ENCODE results near the gene LHFPL6. TPM values are rescaled to one million over a fixed set of nuclear protein-coding genes. Genes with fewer than 3 reads are reported as not detected.

Gene LHFPL6
- total RNA-seq, 1 experiment from 2014 or later = 3.6 TPM

- H3K4me3 Mint-ChIP-seq (ENCODE audit: unreplicated experiment) = no peak overlapping the region
- no TSS peak for BruUV-seq (replicated peaks)
- TF ChIP-seq, protein P1, sequence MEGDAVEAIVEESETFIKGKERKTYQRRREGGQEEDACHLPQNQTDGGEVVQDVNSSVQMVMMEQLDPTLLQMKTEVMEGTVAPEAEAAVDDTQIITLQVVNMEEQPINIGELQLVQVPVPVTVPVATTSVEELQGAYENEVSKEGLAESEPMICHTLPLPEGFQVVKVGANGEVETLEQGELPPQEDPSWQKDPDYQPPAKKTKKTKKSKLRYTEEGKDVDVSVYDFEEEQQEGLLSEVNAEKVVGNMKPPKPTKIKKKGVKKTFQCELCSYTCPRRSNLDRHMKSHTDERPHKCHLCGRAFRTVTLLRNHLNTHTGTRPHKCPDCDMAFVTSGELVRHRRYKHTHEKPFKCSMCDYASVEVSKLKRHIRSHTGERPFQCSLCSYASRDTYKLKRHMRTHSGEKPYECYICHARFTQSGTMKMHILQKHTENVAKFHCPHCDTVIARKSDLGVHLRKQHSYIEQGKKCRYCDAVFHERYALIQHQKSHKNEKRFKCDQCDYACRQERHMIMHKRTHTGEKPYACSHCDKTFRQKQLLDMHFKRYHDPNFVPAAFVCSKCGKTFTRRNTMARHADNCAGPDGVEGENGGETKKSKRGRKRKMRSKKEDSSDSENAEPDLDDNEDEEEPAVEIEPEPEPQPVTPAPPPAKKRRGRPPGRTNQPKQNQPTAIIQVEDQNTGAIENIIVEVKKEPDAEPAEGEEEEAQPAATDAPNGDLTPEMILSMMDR (IDR thresholded peaks at IDR 0.05; ENCODE audit: insufficient read depth in 1 of 2, low read depth in 1 of 2, low read length in 1 of 2, severe bottlenecking in 1 of 2, unreplicated experiment in 1 of 2) = no peak
- intact Hi-C loops (cut with micrococcal nuclease; ENCODE audit: unreplicated experiment) = no loop called here
- H3K27me3 ChIP-seq (replicated peaks; ENCODE audit: control insufficient read depth, insufficient read depth, low read length) = no peaks in the 10 kb centered on the region
- H3K4me3 ChIP-seq (ENCODE audit: low read depth, low read length) = no peak overlapping the region
- no peaks in the 10 kb centered on the region for H3K4me1 Mint-ChIP-seq (ENCODE audit: low read depth, unreplicated experiment)
- H3K4me1 ChIP-seq = no peaks in the 10 kb centered on the region
- H3K36me3 Mint-ChIP-seq (ENCODE audit: insufficient read depth, unreplicated experiment) = no peaks in the 10 kb centered on the region
- no peaks in the 10 kb centered on the region for H3K9me3 ChIP-seq
- no peaks in the 10 kb centered on the region for H3K9me3 Mint-ChIP-seq (ENCODE audit: unreplicated experiment)
- ChIA-PET POLR2A (no interaction called here), CTCF (no interaction called here)
- no peaks in the 10 kb centered on the region for H3K36me3 ChIP-seq (ENCODE audit: control insufficient read depth, insufficient read depth, low read length)
- H3K27ac Mint-ChIP-seq (ENCODE audit: unreplicated experiment) = no peak overlapping the region
- H3K27me3 Mint-ChIP-seq (ENCODE audit: insufficient read depth, unreplicated experiment) = peaks cover 14% of the 10 kb centered on the region
- DNase-seq = no peak
Observed at GRCh38 chr13:39530916-39531315, 72.1 kb downstream of the LHFPL6 start.

GRCh38 chr13:39528661-39528980 lies 74.4 kb downstream of the LHFPL6 start:
- intact Hi-C loops (cut with micrococcal nuclease; ENCODE audit: unreplicated experiment) = no loop called here
- Mint-ChIP-seq H3K36me3 (ENCODE audit: insufficient read depth, unreplicated experiment) (no peaks in the 10 kb centered on the region), H3K4me1 (ENCODE audit: low read depth, unreplicated experiment) (no peaks in the 10 kb centered on the region), H3K9me3 (ENCODE audit: unreplicated experiment) (no peaks in the 10 kb centered on the region), H3K27me3 (ENCODE audit: insufficient read depth, unreplicated experiment) (peaks cover 20% of the 10 kb centered on the region), H3K4me3 (ENCODE audit: unreplicated experiment) (no peak overlapping the region), H3K27ac (ENCODE audit: unreplicated experiment) (no peak overlapping the region)
- H3K4me3 ChIP-seq (ENCODE audit: low read depth, low read length) = no peak overlapping the region
- H3K27me3 ChIP-seq (replicated peaks; ENCODE audit: control insufficient read depth, insufficient read depth, low read length) = no peaks in the 10 kb centered on the region
- ChIA-PET CTCF (no interaction called here), POLR2A (no interaction called here)
- DNase-seq = no peak
- no peaks in the 10 kb centered on the region for H3K9me3 ChIP-seq
- BruUV-seq (replicated peaks) = no TSS peak
- TF ChIP-seq, protein P1 (IDR thresholded peaks at IDR 0.05; ENCODE audit: insufficient read depth in 1 of 2, low read depth in 1 of 2, low read length in 1 of 2, severe bottlenecking in 1 of 2, unreplicated experiment in 1 of 2) = no peak
- no peaks in the 10 kb centered on the region for H3K4me1 ChIP-seq
- no peaks in the 10 kb centered on the region for H3K36me3 ChIP-seq (ENCODE audit: control insufficient read depth, insufficient read depth, low read length)

DNA sequence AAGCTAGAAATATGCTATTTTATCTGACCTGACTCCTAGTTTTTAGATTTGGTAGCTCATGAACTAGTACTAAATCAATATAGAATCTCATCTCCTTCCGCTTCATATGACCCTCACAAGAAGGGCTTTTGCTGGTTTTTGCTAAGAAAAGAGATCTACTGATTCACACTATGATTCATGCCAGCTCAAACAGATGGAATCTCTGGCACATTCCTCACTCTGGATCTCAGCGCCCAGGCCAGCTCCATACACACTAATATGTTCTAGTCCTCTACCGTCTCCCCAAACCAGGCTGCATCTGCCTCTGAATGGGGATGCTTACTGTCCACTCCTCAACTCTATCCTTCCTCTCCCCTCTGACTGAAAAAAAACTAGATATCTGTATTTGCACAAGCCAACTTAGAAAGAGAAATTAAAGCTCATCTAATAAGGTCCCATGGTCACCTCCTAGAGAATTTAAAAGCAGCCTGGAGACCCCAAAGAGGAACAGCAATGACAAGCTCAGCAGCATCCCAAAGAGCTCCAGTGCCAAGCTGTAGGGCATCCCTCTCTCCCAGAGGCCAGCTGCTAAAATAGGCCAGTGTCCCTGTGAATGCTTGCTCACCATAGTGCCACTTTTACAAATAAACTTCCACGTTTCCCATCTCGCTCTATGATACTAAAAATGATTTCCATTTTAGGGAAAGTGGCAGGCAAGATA lies 74.9 kb downstream of the LHFPL6 start:
- Mint-ChIP-seq H3K4me3 (ENCODE audit: unreplicated experiment) (no peak overlapping the region), H3K27me3 (ENCODE audit: insufficient read depth, unreplicated experiment) (peaks cover 20% of the 10 kb centered on the region), H3K4me1 (ENCODE audit: low read depth, unreplicated experiment) (no peaks in the 10 kb centered on the region), H3K27ac (ENCODE audit: unreplicated experiment) (no peak overlapping the region), H3K36me3 (ENCODE audit: insufficient read depth, unreplicated experiment) (no peaks in the 10 kb centered on the region), H3K9me3 (ENCODE audit: unreplicated experiment) (no peaks in the 10 kb centered on the region)
- Histone ChIP-seq H3K4me1 (no peaks in the 10 kb centered on the region), H3K27me3 (replicated peaks; ENCODE audit: control insufficient read depth, insufficient read depth, low read length) (no peaks in the 10 kb centered on the region), H3K36me3 (ENCODE audit: control insufficient read depth, insufficient read depth, low read length) (no peaks in the 10 kb centered on the region), H3K4me3 (ENCODE audit: low read depth, low read length) (no peak overlapping the region), H3K9me3 (no peaks in the 10 kb centered on the region)
- TF ChIP-seq, protein P1 (IDR thresholded peaks at IDR 0.05; ENCODE audit: insufficient read depth in 1 of 2, low read depth in 1 of 2, low read length in 1 of 2, severe bottlenecking in 1 of 2, unreplicated experiment in 1 of 2) = no peak
- BruUV-seq (replicated peaks) = no TSS peak
- intact Hi-C loops (cut with micrococcal nuclease; ENCODE audit: unreplicated experiment) = no loop called here
- ChIA-PET CTCF (no interaction called here), POLR2A (no interaction called here)
- DNase-seq = no peak
